Caki2 (cell line): ENCODE data around the gene NR1I3. TPM values are rescaled to one million over a fixed set of nuclear protein-coding genes. Genes with fewer than 3 reads are reported as not detected.

Experiments
- DNase-seq: peaks from one replicate; pipeline ENCODE4 v3.0.0-alpha.2; 2015; ENCODE audit warnings: low read depth
- in situ Hi-C: cut with HindIII; loops from 2 replicates; pipeline ENCODE4 v1.10.0; 2016; ENCODE audit warnings: low sequenced_read_pairs, low pct_unique_long_range_greater_than_20kb, mixed read lengths
- total RNA-seq: library from RNA; depleted of rRNA; stranded (reverse); fragments of >200 nt; shearing (Covaris generic); gene quantifications from 2 replicates; pipeline ENCODE4 v1.2.3, GENCODE V29; 2014; ENCODE audit warnings: low replicate concordance

The NR1I3 gene
- total RNA-seq, 1 experiment from 2014 or later: not detected

DNA sequence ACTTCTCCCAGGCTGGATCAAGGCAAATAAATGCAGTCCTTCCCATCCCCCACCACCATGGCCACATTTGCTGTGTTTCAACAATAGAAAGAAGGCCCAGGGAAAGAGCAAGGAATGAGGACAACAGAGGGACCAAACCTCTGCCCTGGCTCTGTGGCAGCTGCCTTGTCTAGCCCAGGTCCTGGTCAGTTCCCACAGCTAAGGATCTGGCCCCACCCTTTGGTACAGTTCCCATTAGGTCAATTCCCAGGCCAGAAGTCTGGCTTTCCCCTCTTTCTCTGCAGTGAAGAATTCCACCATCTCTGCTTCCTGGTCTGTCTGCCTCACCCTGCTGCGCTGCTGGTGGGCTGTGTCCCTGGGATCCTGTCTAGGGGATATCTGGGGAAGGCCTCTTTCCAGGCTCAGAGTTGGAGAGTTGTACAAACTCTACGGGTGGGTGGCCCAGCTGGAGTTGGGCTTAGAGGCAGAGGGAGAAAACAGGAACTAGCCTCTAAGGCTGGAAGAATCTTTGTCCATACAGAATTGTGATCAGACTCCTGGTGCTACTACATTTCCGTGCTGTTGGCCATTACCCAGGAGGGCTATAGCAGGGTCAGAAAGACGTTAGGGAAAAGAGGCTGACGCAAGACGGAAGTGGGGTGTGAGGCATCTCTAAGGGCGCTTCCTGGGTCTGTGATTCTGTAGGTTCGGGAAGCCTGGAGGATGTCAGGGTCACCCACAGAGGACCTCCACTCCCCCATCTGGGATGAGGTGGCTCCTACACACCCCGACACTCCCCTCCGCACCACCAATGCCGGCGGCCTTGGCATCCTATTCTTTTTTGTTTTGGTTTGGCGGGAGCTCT, 36.8 kb downstream of the NR1I3 start:
- in situ Hi-C loops: loop anchor here (25.0 kb wide), 1 partner anchor 186 kb away; no protein-coding TSS in a partner anchor

DNA sequence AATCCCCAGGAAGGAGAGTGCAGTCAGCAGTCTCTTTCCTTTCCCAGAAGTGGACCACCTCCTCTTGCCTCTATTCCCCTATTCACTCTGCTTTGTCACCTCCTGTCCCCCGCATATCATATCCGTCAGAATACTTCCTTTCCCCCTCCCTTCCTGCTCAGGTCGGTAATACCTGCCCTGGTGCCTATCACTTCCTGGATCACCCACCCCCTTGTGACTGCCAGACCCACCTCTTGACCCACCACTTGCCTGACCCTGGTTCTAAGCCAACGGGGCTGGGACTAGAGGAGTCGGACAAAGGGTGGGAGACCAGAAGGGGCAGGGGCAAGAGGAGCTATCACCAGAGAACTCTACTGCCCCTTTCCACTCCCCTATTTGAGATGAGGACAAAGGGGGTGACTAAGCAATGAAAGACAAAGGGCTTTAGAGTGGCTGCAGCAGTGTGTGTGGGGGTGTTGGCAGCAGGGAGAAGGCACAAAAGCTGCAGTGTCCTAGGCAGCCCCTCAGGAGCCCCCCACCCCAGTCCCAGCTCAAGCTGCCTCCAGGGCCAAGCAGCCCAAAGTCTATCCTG, 37.5 kb downstream of the NR1I3 start:
- DNase-seq: no peak
- in situ Hi-C loops: loop anchor here (25.0 kb wide), 1 partner anchor 187 kb away; no protein-coding TSS in a partner anchor

More for the DNA sequence above, 36.8 kb downstream of the NR1I3 start:
- no peak for DNase-seq

DNA sequence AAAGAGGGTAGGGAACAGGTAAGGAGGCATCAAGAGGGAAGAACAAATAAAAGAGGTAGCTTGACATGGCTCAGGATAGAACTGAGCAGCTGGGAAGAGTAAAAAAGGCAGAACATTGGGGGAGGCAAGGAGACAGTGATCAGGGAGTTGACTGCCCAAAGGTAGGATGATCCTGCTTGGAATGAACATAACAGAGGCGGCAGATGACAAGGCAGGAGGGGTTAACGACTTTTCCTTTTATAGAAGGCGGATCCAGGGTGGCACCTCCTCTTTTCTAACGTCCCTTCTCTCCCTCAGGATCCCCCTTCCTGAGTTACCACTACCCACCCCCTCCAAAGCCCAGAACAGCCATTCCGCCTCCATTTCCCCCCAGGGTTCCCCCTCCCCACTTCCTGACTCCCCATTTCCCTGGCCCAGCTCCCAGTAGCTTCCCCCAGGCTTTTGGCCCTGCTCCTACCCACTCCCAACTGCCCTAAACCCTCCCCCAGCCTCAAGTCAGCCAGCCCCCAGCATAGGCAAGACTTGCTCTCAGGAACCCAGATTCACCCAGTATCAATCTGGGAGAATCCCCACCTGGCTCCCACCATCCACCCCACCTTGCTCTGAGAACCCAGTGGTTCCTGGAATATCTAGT, 38.4 kb downstream of the NR1I3 start:
- in situ Hi-C loops: loop anchor here (25.0 kb wide), 1 partner anchor 188 kb away; no protein-coding TSS in a partner anchor

DNA sequence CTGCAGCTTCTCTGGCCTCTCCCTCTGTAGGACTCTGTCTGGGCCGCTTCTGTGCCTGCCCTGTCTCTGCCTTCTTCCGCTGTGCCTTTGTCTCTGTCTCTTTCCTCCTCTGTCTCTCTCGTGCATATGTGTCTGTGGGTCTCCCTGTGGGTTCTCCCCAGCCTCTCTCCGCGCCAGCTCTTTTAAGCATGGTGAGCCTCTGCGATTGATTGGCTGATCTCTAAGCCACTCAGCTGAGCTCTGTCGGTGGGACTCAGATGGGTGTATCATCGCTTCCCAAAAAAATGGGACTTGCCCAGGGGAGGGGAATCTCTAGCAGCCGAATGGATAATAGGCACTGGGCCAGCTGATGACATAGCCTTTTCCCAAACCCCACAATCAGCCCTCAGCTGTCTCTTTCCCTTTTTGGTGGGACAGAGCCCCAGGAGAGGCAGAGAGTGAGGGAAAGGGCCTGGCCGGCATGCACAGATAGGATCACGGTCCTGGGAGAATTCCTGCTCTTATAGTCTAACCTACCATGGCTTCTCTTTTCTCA, 39.0 kb downstream of the NR1I3 start, which contains the start of gene ADAMTS4:
Gene ADAMTS4, minus strand, starts transcription at position 158 of the 535 bp plus-strand sequence. CDS start 427 bp downstream, outside the sequence.
- in situ Hi-C loops: no loop called here
- no peak for DNase-seq

More for the DNA sequence above, 38.4 kb downstream of the NR1I3 start:
- no peak for DNase-seq

DNA sequence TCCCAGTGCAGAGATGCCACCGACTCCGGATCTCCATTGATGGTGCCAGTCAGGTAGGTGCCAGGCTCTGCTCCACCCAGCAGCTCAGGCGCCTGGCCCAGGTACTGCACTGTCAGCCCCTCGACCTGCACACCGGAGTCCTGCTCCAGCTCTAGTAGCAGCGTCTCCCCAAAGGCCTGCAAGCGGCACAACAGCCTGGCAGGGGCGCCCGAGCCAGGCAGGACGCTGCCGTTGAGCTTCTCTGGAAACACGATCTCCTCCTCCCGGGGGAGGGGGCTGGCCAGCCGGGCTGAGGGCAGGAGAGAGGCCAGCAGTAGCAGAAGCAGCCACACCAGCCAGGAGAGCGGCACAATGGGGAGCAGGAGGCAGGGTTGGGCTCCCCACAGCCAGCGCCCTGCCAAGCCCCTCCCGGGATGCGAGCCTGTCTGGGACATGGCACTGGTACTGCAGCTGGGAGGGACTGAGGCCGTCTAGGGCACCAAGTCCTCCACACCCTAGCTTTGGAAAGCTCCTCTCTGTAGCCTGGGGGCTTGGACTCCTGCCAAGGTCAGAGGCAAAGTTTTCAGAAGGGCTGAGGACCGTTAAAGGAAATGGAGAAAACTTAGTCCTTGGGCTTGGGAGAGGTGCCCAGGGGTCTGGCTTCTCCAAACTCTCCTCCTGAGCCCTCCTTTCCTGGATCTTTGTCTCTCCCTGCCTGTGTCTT, 39.7 kb downstream of the NR1I3 start:
- no peak for DNase-seq
- in situ Hi-C loops: no loop called here

DNA sequence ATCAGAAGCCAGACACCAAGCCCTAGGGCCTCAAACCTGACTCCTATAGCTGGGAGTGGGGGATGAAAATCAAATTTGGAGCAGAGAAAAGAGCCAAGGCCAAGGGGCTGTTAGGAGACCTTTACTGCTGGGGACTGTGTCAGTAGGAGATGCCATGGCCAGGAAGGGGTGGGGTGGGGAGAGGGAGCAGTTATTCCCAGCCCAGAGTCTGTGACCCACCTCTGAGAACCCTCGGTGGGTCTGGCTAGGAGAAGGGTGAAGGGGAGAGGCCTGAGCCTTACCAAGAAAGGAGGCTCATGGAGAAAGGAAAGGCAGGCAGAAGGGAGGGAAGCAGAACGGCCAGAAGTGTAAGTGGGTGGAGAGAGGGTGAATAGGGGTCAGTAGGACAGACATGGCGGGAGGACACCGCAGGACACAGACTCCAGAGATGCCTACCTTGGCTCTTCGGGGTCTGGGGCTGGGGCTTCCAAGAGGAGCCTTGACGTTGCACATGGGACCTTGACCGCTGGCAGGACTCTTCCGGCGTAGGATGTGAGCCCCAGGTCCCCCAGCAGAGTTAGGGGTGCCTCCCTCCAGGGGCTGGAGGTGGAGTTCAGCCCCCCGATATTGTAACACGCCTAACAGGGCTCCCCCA, 40.3 kb downstream of the NR1I3 start:
- in situ Hi-C loops: no loop called here

DNA sequence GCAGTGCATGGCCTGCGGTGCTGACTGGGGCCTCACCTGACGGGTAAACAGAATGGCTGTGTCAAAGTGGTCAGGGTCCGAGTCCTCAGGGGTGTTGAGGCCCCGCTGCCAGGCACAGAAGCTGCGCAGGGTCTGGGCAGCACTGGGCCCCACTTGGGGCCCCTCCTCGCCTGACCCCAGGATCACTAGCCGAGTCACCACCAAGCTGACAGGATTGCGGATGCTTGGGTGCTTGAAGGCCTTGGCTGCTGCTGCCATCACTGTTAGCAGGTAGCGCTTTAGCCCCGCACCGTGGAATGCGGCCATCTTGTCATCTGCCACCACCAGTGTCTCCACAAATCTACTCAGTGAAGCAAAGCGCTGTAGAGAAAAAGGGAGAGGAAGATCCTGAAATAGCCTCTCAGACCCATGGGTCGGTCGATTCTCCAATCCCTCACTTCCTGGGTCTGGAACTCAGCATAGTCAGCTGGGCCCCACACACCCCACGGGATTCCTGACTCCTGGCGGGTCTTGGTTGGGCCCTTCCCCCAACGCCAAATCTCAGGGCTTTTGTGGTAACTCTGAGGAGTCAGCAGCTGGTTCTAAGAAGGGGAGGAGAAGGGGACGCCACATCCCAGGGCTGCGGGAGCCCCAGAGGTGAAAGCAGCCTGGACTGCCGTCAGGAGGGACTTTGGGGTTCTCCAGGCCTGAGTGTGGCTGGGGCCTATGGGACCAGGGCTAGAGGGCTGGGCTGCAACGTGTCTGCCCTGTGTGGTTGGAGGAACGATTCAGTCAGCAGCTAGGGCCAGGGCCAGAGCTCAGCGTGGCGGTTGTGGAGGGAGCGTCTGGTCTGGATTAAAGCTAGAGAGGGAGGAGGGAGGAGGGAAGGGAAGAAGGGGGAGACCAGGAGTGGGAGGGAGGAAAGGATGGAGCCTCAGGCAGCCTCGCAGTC, 41.2 kb downstream of the NR1I3 start:
- DNase-seq: no peak
- in situ Hi-C loops: no loop called here

More for the DNA sequence above, 40.3 kb downstream of the NR1I3 start:
- DNase-seq: no peak

DNA sequence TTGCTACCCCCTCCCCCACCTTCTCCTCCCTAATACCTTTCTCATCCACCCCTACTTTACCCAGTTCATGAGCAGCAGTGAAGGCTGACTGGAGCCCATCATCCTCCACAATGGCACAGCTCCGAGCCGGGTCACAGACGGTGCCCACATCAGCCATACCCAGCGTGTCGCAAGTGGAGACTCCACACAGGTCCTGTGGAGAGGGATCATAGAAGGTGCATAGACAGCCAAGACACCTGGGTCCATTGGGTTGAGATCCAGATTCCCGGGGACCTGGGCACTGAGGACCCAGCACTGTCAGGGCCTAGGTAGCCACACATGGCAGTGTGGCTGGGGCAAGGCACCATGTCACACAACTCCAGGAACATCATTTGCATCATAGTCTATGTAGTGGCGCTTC, 41.9 kb downstream of the NR1I3 start:
- DNase-seq: no peak
- in situ Hi-C loops: no loop called here

DNA sequence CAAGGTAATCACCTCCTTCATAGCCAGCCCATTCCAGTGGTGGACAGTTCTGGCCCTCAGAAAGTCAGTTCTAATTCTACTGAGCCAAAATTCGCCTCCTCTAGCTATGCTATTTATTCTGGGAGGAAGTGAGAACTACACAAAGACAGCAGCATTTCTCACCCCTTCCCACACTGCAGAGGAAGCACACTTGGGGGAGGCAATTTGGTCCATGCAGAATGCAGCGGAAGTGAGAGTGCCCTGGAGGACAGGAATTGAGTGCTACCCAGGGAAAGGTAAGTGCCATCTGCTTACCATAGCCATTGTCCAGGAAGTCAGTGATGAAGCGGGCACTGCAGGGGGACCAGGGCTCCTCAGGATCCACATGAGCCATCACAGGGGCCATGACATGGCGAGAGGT, 42.8 kb downstream of the NR1I3 start:
- in situ Hi-C loops: no loop called here

DNA sequence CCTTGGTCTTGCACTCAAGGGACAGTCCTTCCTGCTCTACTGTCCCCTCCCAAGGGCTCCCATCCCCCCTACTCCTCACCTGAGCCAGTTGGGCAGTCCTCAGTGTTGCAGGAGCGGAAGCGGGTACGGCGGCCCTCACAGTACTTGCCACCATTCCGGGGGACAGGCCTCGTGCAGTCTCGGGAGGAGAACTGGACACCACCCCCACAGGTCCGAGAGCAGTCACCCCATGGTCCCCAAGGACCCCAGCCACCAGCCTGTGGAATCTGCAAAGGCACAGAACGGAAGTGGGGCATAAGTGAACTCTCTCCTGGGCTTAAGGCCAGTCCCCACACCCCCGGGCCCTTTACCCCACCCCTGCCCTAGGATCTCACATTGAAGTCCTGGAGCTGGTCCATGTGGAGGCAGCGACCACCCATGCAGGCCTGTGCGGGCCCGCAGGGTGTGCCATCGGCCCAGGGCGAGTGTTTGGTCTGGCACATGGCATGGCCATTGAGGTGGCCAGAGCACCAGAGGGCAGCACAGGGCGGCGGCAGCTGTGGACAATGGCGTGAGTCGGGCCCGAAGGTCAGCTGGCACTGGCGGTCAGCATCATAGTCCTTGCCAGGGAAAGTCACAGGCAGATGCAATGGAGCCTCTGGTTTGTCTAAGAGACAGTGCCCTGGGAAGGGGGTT, 44.3 kb downstream of the NR1I3 start:
- DNase-seq: no peak
- in situ Hi-C loops: no loop called here

More for the DNA sequence above, 42.8 kb downstream of the NR1I3 start:
- no peak for DNase-seq

DNA sequence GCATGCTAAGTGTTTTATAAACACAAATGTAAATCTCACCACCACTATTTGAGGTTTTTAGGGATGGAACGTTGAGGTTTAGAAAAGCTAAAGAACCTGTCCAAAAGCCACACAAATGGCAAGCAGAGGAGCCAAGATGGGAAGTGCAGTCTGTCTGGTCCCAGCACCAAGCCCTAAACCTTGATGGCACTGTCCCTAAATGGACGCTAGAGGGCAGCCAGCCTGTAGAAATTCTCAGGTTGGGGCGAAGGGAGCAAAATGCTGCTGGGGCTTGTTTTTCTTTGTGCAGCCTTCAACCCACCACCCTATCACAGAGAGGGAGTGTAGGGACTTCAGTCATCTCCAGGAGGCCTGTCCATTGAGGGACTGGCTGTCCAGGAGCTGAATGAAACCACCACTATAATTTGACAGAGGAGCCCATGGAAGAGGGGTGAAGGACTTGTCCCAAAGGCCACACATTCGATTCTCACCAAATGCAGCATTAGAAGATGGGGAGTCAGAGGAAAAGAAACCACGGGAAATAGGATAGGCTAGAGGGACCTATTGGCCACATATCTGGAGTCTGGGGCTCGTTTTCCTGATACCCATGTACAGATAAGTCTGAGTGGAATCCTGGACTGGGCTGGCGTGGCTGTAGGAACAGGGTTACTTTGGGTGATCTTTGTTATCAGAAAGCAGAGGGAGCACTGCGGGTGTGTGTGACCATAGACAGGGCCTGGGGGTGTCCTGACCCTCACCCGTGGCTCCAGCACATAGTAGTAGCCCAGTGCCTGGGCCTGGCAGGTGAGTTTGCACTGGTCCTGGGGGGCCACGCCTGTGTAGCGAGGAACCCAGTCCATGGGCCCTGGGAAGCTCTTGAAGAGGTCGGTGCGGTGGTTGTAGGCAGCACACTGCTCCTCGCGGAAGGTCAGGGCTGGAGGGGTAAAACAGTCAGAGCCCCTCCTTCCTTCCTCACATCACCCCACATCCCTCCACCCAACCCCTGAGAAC, 45.2 kb downstream of the NR1I3 start:
- in situ Hi-C loops: no loop called here

DNA sequence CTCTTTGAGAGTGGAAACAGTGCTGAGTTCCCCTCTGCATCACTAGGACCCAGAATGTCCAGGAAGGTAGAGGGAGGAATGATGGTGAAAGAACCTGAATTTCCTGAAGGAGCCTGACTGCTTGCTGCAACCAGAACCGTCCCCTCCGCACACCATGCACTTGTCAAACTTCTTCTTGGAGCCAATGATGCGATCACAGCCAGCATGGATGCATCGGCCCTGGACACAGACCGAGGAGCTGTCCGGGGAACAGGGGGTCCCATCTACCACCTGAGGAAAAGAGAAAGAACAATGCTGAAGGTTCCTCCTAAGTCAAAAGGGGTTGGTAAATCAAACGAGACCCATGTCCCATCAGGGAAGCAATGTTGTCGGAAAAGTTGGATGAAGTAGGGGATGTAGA, 46.0 kb downstream of the NR1I3 start:
- DNase-seq: no peak
- in situ Hi-C loops: no loop called here

More for the DNA sequence above, 45.2 kb downstream of the NR1I3 start:
- peak; percentile 46 for DNase-seq

DNA sequence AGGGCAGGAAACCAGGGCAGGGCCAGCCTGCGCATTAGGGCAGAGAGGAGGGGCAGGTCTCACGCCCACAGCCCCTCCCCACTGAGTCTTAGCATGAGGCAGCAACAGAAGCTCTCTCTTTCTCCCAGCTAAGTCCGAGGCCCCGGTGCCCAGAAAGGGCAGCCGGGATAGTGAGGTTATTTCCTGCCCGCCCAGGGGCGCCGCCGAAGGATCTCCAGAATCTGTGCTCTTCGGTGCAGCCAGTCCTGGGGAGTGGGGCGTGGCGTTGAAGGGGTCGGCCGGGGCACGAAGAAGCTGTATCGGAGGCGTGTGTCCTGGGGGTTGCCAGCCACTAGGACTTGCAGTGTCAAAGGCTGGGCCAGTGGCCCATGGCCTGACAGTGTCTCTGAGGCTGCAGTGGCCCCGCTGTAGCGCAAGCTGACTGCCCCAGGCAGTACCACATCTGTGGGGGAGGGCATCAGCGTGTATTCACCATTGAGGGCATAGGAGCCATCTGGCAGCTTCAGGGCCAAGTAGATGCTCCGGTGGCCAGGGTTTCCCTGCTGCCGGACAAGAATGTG, 47.0 kb downstream of the NR1I3 start:
- in situ Hi-C loops: no loop called here
- no peak for DNase-seq

DNA sequence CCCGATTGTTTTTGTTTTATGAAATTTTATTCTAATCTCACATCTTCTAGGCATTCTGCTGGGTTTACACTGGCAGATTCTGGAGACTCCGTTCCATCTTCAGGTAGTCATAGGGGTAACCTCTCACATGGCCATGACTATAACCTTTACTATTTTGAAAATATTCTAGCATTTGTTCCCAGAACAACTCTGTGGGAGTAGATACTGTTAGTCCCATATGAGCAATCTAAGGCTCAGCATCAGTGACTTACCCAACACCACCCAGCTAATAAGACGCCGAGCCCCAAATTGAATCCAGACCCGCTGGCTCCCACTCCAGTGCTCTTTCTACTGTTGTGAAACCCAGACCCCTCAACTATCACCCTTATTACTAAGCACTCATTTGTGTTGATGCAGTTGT, 49.0 kb downstream of the NR1I3 start:
- in situ Hi-C loops: no loop called here
- DNase-seq: no peak

DNA sequence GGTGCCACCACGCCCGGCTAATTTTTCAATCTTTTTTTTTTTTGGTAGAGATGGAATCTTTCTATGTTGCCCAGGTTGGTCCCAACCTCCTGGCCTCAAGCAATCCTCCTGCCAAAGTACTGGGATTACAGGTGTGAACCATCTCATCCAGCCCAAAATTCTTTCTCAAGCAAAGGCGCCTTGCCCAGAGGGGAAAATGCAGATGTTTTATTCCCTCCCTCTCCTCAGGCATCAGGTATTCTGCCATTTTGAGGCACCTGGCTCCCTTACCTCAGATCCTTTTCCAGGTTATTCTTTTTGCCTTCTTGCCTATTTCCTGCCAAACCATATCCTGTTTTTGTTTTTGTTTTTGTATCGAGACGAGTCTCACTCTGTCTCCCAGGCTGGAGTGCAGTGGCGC, 49.6 kb downstream of the NR1I3 start:
- no peak for DNase-seq
- in situ Hi-C loops: no loop called here
